ENCODE results near the gene ATP10B.

DNA sequence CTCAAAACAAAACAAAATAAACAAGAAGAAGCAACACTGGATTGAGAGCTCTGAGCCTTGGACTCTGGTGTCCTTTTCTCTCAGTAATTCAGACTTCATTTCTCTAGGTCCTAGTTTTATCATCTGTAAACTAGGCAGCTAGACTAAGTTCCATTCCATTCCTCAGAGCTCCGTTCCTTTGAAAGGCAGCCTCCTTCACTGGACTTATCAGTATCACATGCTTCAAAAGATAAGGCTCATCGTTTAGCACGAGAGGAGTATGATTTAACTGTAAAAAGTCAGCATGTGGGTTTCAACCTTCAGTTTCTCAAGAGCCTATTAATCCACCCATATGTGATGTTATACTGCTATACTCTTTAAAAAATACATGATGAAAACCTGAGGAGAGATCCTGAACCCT lies 1.6 kb downstream of the ATP10B start:
- TF ChIP-seq, protein P1, sequence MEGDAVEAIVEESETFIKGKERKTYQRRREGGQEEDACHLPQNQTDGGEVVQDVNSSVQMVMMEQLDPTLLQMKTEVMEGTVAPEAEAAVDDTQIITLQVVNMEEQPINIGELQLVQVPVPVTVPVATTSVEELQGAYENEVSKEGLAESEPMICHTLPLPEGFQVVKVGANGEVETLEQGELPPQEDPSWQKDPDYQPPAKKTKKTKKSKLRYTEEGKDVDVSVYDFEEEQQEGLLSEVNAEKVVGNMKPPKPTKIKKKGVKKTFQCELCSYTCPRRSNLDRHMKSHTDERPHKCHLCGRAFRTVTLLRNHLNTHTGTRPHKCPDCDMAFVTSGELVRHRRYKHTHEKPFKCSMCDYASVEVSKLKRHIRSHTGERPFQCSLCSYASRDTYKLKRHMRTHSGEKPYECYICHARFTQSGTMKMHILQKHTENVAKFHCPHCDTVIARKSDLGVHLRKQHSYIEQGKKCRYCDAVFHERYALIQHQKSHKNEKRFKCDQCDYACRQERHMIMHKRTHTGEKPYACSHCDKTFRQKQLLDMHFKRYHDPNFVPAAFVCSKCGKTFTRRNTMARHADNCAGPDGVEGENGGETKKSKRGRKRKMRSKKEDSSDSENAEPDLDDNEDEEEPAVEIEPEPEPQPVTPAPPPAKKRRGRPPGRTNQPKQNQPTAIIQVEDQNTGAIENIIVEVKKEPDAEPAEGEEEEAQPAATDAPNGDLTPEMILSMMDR (IDR thresholded peaks at IDR 0.05): no peak
- TF ChIP-seq POLR2A (IDR thresholded peaks at IDR 0.05): no peak

Data from adrenal gland (tissue), 5 donors.